ENCODE measurements around the gene MATK. TPM values are rescaled to one million over a fixed set of nuclear protein-coding genes. Genes with fewer than 3 reads are reported as not detected.

Gene MATK
- total RNA-seq, 1 donor from 2014 or later = 22.9 TPM

GRCh38 chr19:3746371-3747056 lies 39.7 kb downstream of the MATK start:
- DNase-seq = no peak

GRCh38 chr19:3745363-3746045 lies 40.7 kb downstream of the MATK start:
- DNase-seq = no peak

- no peak for DNase-seq
Measured at GRCh38 chr19:3743486-3743885, 42.7 kb downstream of the MATK start.

GRCh38 chr19:3740431-3740830 lies 45.8 kb downstream of the MATK start:
- DNase-seq = no peak

GRCh38 chr19:3738477-3739220 lies 47.5 kb downstream of the MATK start:
- DNase-seq = no peak

GRCh38 chr19:3737487-3738205 lies 48.5 kb downstream of the MATK start:
- no peak for DNase-seq

- DNase-seq = no peak
Measured at GRCh38 chr19:3736106-3736724, 50.0 kb downstream of the MATK start.

GRCh38 chr19:3734310-3734600 lies 51.9 kb downstream of the MATK start:
- no peak for DNase-seq

- DNase-seq = no peak
Measured at GRCh38 chr19:3733549-3734309, 52.5 kb downstream of the MATK start.

GRCh38 chr19:3732108-3732507 lies 54.1 kb downstream of the MATK start:
- DNase-seq = no peak

GRCh38 chr19:3730457-3730958 lies 55.7 kb downstream of the MATK start:
- no peak for DNase-seq

Small RNA genes lying within 50 kb of the gene (small RNA-seq; reads per million reads assigned to genes)
- not detected for gene AC005777.1

Other genes with a start within 250 kb of the MATK start
- gene TEKTIP1, start 247.2 kb downstream of the MATK start, total RNA-seq = not detected
- 32.9 TPM for gene MFSD12, start 228.8 kb downstream of the MATK start, total RNA-seq
- 9.4 TPM for gene HMG20B, start 213.4 kb downstream of the MATK start, total RNA-seq
- gene GIPC3, start 200.9 kb downstream of the MATK start, total RNA-seq = not detected
- gene TBXA2R, start 179.5 kb downstream of the MATK start, total RNA-seq = 0.78 TPM
- 19.8 TPM for gene CACTIN, start 159.6 kb downstream of the MATK start, total RNA-seq
- gene PIP5K1C, start 85.9 kb downstream of the MATK start, total RNA-seq = 19.8 TPM
- not detected for gene TJP3, start 78.0 kb downstream of the MATK start, total RNA-seq
- 12.3 TPM for gene APBA3, start 24.7 kb downstream of the MATK start, total RNA-seq
- gene MRPL54, start 23.7 kb downstream of the MATK start, total RNA-seq = 16.8 TPM
- not detected for gene RAX2, start 14.2 kb downstream of the MATK start, total RNA-seq
- gene ZFR2, start 82.7 kb upstream of the MATK start, total RNA-seq = 6.2 TPM
- gene ATCAY, start 94.3 kb upstream of the MATK start, total RNA-seq = 85.9 TPM
- not detected for gene NMRK2, start 146.7 kb upstream of the MATK start, total RNA-seq
- gene DAPK3, start 184.7 kb upstream of the MATK start, total RNA-seq = 51.3 TPM
- gene EEF2, start 199.1 kb upstream of the MATK start, total RNA-seq = 2,019 TPM
- gene PIAS4, start 221.4 kb upstream of the MATK start, total RNA-seq = 22.5 TPM

Measured in occipital lobe (tissue), 3 donors.